GM12878 (cell line): ENCODE results near the gene GTPBP6.

Experiments used
- CTCF ChIP-seq, 3 experiments: IDR thresholded peaks in 2 of 3; conservative IDR thresholded peaks in 1 of 3; 2 replicates each; pipeline ENCODE4 v1.5.1; 2011; ENCODE audit warnings: low read depth in 3 of 3, low read length in 3 of 3, mild to moderate bottlenecking in 3 of 3, control low read depth in 2 of 3, moderate library complexity in 2 of 3, inconsistent platforms in 1 of 3, mixed read lengths in 1 of 3; ENCODE audit not compliant: control insufficient read depth in 2 of 3, insufficient read depth in 1 of 3; ENCODE audit errors: extremely low read depth in 1 of 3
- REST ChIP-seq: IDR thresholded peaks from 2 replicates; pipeline ENCODE4 v1.6.1; 2012; ENCODE audit warnings: mild to moderate bottlenecking, low read depth, low read length
- TF ChIP-seq, protein P1 (sequence below): IDR thresholded peaks from 2 replicates; pipeline ENCODE4 v1.6.1; 2012; ENCODE audit warnings: low read depth, low read length, improper control_type of control experiment

DNA sequence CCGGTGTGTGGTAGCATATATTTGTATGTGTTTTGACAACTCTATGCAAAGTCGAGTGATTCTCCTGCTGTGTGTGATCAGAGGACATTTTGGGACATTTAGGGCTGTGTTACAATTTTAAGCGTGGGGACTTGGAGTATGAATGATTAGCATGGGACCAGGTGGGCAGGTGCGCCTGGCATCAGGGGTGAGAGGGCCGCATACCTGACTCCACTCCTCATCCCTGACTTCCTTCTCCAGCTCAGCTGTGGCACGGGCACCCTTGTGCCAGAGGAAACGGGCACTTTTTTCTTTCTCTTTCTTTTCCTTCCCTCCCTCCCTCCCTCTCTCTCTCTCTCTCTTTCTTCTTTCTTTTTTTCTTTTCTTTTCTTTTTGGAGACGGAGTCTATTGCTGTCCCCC lies 53.1 kb downstream of the GTPBP6 start:
- TF ChIP-seq CTCF (IDR thresholded peaks at IDR 0.05 in 2 of 3, conservative IDR thresholded peaks at IDR 0.05 in 1 of 3; ENCODE audit: control insufficient read depth in 2 of 3, extremely low read depth in 1 of 3, insufficient read depth in 1 of 3, low read depth in 3 of 3, low read length in 3 of 3) = no peak
- TF ChIP-seq, protein P1, sequence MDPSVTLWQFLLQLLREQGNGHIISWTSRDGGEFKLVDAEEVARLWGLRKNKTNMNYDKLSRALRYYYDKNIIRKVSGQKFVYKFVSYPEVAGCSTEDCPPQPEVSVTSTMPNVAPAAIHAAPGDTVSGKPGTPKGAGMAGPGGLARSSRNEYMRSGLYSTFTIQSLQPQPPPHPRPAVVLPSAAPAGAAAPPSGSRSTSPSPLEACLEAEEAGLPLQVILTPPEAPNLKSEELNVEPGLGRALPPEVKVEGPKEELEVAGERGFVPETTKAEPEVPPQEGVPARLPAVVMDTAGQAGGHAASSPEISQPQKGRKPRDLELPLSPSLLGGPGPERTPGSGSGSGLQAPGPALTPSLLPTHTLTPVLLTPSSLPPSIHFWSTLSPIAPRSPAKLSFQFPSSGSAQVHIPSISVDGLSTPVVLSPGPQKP = no peak
- no peak for TF ChIP-seq REST
